CD4-positive, alpha-beta T cell treated with Interleukin-4 for 4 hours (primary cell): ENCODE measurements around the gene SH3RF3.

Experiments used
- DNase-seq: peaks from one replicate; pipeline ENCODE4 v3.0.0-alpha.2; 2020

Gene SH3RF3

GRCh38 chr2:109537565-109538222, 408.7 kb downstream of the SH3RF3 start:
- DNase-seq, result no peak

- no peak for DNase-seq
These were observed 409.5 kb downstream of the SH3RF3 start for GRCh38 chr2:109538546-109538945.

GRCh38 chr2:109542384-109542783, 413.4 kb downstream of the SH3RF3 start:
- DNase-seq, result no peak

- DNase-seq, result peak; percentile 54
These were observed 417.1 kb downstream of the SH3RF3 start for GRCh38 chr2:109545828-109546713.

GRCh38 chr2:109547280-109547679, 418.3 kb downstream of the SH3RF3 start:
- no peak for DNase-seq

GRCh38 chr2:109549016-109549590, 420.1 kb downstream of the SH3RF3 start:
- DNase-seq, result no peak
